Hematopoietic multipotent progenitor cell treated with erythropoietin and hydrocortisone succinate and interleukin-3 and kit ligand, for 17 days (in vitro differentiated cells): Measurements from ENCODE around the gene CEP295NL.
"Not testable (repeated sequence)": the region's sequence is repeated elsewhere in the genome, so short reads cannot be mapped to it uniquely, and the experiment has no call there.

ENCODE experiments used
- DNase-seq: peaks from one replicate; pipeline ENCODE4 v3.0.0-alpha.2; 2015; ENCODE audit warnings: low spot score

The CEP295NL gene, protein sequence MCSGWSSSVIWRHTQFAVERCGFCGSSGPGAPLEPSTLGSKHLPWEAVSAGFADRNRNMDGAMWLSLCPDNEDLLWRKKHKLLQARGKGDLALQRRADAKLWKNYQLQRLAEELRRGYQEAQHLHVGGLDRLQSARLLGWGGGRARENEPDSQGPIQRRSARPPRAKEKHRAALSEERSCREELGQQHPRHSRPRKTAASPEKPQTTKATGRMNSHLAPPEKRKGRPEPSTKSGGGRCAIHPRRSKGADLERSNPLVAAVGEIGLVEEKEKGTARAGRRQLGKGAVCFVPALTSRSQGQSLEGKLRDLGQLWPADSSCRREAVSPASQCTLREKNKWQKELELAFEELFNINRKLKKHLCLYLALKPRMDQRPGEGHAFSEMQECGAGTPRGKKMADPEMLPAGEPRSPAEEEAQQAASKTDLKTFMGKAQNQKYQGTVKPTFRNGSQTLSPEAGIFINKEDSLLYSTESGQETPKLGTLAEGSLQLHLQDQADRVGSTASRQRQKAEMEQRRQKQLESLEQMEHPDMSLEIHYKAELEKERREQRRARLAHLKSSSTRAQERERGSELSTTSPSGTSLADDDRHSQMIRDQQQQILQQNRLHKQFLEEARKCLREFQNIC

GRCh38 chr17:78903101-78903779, at the start of gene CEP295NL:
TSS of gene CEP295NL (minus strand) at chr17:78903201. CDS start at chr17:78901828, 1,373 bp downstream.
- no peak for DNase-seq

DNA sequence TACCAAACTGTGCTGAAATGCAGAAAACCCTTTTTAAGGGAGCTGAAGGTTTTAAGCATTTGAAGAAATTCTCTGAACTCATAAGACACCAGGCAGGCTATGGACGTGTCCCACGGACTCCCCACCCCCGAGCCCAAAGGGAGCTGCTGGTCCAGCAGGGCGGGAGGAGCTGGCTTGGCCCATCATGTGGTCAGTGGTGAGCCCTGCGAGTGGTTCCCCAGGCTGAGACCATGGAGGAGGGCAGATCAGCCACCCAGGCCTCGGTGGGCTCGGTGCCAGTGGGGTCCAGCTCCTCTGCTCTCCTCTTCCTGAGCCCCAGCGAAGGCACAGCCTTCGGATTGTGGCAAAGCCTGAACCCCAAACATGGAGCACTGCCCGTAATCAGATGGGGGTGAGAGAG, 49.7 kb upstream of the CEP295NL start:
- DNase-seq, result no peak

GRCh38 chr17:78951967-78952551, 49.1 kb upstream of the CEP295NL start:
- DNase-seq, result no peak

- DNase-seq, result no peak
These were observed 47.9 kb upstream of the CEP295NL start for GRCh38 chr17:78950870-78951269.

DNA sequence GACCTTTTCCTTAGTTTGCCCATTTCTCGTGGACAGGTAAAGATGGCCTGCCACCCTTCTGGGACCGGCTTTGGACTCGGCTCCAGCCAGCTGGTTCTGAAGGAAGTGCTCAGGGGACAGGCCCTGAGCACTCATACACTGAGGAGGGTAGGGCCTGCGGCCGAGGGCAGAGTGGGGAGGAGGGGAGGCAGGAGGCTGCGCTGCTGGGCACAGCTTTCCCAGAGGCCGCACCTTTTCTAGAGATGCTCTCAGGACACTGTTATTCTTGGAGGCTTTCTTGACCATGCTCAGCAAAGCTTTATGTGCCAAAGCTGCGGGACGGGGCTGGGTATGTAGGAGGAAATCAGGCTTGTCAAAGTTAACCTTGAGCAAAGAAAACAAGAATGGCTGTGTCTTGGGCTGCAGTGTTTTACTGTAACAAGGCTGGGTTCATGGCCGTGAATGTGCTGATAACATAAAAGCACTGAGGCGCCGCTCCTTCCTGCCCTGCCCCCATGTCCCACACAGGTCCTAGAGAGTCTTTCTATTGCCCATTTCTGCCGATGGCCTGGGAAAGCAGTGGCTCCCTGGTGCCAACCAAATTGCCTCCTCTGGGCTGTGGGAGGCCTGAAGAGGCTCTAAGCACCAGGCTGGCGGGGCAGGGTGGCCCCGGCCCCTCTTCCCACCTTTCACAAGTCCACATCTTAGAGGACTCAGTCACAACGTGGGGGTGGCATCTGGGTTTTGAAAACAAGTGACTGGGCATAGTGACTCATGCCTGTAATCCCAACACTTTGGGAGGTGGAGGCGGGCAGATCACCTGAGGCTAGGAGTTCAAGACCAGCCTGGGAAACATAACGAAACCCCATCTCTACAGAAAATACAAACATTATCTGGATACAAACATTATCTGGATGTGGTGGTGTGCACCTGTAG, 44.5 kb upstream of the CEP295NL start:
- no peak for DNase-seq

- DNase-seq, result no peak
These were observed 43.6 kb upstream of the CEP295NL start for GRCh38 chr17:78946631-78947030.

GRCh38 chr17:78946131-78946530, 43.1 kb upstream of the CEP295NL start:
- no peak for DNase-seq

- DNase-seq, result not testable (repeated sequence)
These were observed 42.5 kb upstream of the CEP295NL start for GRCh38 chr17:78945455-78945854.

- no peak for DNase-seq
These were observed 42.0 kb upstream of the CEP295NL start for GRCh38 chr17:78944956-78945355.

- DNase-seq, result no peak
These were observed 41.0 kb upstream of the CEP295NL start for GRCh38 chr17:78944026-78944425.

GRCh38 chr17:78940708-78941107, 37.7 kb upstream of the CEP295NL start:
- DNase-seq, result no peak

DNA sequence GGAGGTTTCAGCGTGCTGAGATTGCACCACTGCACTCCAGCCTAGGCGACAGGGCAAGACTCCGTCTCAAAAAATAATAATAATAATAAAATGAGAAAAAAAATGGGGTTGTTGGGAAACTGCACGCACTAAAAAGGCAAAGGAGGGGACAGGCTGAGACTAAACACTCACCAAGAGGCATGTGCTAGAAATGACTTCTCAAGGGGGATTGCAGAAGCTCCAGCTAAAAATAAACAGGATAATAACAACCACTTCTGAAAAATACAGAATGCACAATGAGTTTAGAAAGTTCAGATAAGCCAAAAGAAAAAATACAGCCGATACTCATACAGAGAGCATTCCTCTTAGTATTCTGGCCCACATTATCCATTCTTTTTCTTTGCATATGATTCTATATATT, 37.3 kb upstream of the CEP295NL start:
- no peak for DNase-seq

DNA sequence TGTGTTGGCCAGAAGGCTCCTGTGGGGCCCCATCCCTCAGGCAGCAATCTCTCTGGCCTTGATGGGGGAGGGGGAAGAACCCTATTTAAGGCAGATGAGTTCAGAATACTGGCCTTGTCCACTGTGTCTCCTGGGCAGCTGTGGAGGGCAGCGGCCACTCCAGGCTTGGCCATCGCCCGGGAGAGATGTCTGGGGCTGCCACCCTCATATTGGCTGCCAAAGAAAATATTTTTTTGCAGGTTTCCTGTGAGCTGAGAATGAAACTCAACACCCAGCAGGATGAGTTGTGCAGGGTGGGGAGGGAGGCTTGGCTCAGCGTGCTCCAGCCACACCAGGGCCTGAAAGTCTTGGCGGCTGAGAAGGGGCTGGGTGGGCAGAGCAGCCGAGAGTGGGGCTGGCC, 36.6 kb upstream of the CEP295NL start:
- no peak for DNase-seq

DNA sequence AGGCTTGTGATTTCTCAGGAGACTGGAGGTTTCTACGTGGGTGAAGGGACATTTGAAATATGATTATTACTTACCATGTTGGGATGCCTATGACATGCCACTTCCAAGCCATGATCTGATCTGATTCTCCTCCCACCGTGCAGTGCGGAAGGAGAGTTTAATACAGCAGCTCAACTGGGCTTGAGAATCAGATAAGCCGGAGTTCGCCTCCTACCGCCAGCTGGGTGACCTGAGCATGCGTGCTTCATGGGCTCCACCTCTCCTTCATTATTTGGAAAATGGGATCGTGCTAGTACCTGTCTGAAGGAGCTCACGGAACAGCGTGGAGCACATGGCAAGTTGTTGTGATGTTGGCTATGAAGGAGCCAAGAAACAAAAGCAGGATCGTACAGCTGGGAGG, 34.6 kb upstream of the CEP295NL start:
- DNase-seq, result no peak

DNA sequence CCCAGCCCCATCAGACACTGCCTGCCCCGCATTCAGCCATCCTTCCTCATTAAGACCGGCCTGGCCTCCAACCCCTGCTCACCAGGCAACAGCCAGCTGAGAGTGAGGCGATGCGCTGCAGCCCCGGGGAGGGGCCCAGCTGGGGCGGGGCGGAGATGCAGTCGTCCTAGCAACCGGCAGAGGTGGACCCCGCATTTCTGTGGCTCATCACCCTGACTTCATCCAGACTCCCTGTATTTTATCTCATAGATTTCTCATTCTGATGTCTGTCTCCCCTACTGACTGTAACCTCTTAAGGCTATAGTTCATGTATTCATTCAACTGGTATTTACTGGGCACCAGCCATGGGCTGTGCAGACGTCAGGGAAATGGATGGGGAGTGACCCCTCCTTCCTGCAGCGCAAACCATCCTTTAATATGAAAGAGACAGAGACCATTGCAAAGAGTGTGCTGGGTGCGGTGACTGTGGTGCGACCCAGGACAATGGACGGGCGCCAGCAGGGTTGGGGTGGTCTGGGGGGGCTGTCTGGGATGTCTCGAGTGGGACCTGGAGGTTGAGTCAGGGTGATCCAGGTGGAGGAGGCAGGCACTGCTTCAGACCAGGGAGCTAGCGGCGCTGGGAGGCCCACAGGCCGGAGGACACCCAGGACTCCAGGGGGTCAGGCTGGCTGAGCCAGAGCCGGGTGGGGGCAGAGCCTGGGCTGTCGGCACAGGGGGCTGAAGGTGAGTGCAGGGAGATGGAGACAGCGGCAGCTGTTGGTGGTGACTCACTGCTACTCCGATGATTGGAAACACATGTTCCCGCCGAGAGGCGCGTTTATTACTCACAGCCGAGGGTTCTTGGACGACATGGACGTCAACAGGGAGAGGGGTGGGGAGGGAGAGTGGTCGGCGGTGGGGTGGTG, 32.7 kb upstream of the CEP295NL start:
- no peak for DNase-seq

- DNase-seq, result no peak
These were observed 31.8 kb upstream of the CEP295NL start for GRCh38 chr17:78934681-78935418.

GRCh38 chr17:78933959-78934568, 31.1 kb upstream of the CEP295NL start:
- DNase-seq, result no peak

- no peak for DNase-seq
These were observed 30.3 kb upstream of the CEP295NL start for GRCh38 chr17:78933025-78933958.
